IMR-90 (cell line): ENCODE results near the gene LSM14B.

Source experiments
- BHLHE40 ChIP-seq: fragments of 150-350 bp; IDR thresholded peaks from 2 replicates; pipeline ENCODE4 v1.6.1; 2016; ENCODE audit warnings: mild to moderate bottlenecking, low read depth, low read length
- CEBPB ChIP-seq: IDR thresholded peaks from 2 replicates; pipeline ENCODE4 v1.6.1; 2012; ENCODE audit warnings: low read depth, low read length, improper control_type of control experiment
- MXI1 ChIP-seq: IDR thresholded peaks from 2 replicates; pipeline ENCODE4 v1.6.1; 2012; ENCODE audit warnings: low read depth, mild to moderate bottlenecking, low read length, moderate library complexity, borderline replicate concordance
- POLR2A ChIP-seq: IDR thresholded peaks from 2 replicates; pipeline ENCODE4 v1.6.1; 2012; ENCODE audit warnings: mild to moderate bottlenecking, low read depth, low read length
- RAD21 ChIP-seq: IDR thresholded peaks from 2 replicates; pipeline ENCODE4 v1.6.1; 2012; ENCODE audit warnings: low read length, improper control_type of control experiment
- RCOR1 ChIP-seq: IDR thresholded peaks from 2 replicates; pipeline ENCODE4 v1.6.1; 2012; ENCODE audit warnings: mild to moderate bottlenecking, low read length, improper control_type of control experiment; ENCODE audit not compliant: insufficient replicate concordance
- SMC3 ChIP-seq: fragments of 150-350 bp; IDR thresholded peaks from 2 replicates; pipeline ENCODE4 v1.6.1; 2016; ENCODE audit warnings: low read depth, mild to moderate bottlenecking, antibody characterized with exemption, low read length, moderate library complexity
- USF2 ChIP-seq: fragments of 150-350 bp; IDR thresholded peaks from 2 replicates; pipeline ENCODE4 v1.6.1; 2017; ENCODE audit warnings: mild to moderate bottlenecking, antibody characterized with exemption, low read length, low read depth
- TF ChIP-seq, protein P1 (sequence below): conservative IDR thresholded peaks from 2 replicates; pipeline ENCODE4 v1.5.1; 2012; ENCODE audit warnings: mild to moderate bottlenecking, low read depth, low read length, improper control_type of control experiment

DNA sequence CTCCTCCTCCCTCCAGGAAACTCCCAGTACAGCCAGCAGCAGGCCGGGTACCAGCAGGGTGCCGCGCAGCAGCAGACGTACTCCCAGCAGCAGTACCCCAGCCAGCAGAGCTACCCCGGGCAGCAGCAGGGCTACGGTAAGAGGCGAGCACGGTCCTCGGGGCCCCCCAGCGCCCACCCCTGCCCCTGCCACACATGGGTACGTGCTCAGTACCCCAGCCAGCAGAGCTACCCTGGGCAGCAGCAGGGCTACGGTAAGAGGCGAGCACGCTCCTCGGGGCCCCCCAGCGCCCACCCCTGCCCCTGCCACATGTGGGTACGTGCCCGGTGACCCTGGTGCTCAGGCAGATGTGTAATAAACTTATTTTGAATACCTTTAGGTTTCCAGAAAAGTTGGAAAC is 50.4 kb downstream of the LSM14B start:
- TF ChIP-seq RAD21 (no peak), RCOR1 (no peak), POLR2A (no peak), SMC3 (no peak), USF2 (no peak), MXI1 (no peak), BHLHE40 (no peak), CEBPB (no peak)
- TF ChIP-seq, protein P1, sequence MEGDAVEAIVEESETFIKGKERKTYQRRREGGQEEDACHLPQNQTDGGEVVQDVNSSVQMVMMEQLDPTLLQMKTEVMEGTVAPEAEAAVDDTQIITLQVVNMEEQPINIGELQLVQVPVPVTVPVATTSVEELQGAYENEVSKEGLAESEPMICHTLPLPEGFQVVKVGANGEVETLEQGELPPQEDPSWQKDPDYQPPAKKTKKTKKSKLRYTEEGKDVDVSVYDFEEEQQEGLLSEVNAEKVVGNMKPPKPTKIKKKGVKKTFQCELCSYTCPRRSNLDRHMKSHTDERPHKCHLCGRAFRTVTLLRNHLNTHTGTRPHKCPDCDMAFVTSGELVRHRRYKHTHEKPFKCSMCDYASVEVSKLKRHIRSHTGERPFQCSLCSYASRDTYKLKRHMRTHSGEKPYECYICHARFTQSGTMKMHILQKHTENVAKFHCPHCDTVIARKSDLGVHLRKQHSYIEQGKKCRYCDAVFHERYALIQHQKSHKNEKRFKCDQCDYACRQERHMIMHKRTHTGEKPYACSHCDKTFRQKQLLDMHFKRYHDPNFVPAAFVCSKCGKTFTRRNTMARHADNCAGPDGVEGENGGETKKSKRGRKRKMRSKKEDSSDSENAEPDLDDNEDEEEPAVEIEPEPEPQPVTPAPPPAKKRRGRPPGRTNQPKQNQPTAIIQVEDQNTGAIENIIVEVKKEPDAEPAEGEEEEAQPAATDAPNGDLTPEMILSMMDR, result no peak
